Panc1 (cell line): ENCODE results near the gene HABP2.

Experiments
- CTCF ChIP-seq: fragments of 450-650 bp; IDR thresholded peaks from 2 replicates; pipeline ENCODE4 v1.5.1; 2017; ENCODE audit warnings: mild to moderate bottlenecking
- POLR2AphosphoS5 ChIP-seq: IDR thresholded peaks from 2 replicates; pipeline ENCODE4 v1.6.1; 2012; ENCODE audit warnings: mild to moderate bottlenecking, low read depth, low read length, moderate library complexity
- REST ChIP-seq, 2 experiments: IDR thresholded peaks; 2 replicates each; pipeline ENCODE4 v1.6.1; 2011 to 2012; ENCODE audit warnings: low read depth in 2 of 2, control low read depth in 1 of 2, low read length in 1 of 2, mild to moderate bottlenecking in 1 of 2, moderate library complexity in 1 of 2; ENCODE audit not compliant: insufficient read depth in 1 of 2

GRCh38 chr10:113517165-113517900, 35.5 kb upstream of the HABP2 start:
- TF ChIP-seq POLR2AphosphoS5 (no peak), CTCF (no peak), REST (IDR thresholded peaks at IDR 0.05; ENCODE audit: insufficient read depth in 1 of 2, low read depth in 2 of 2, low read length in 1 of 2) (no peak)
